Activated naive CD8-positive, alpha-beta T cell treated with anti-CD3 and anti-CD28 coated beads for 36 hours (primary cell): ENCODE results near the gene PANK4. TPM values are rescaled to one million over a fixed set of nuclear protein-coding genes. Genes with fewer than 3 reads are reported as not detected.

Source experiments
- DNase-seq: peaks from one replicate; pipeline ENCODE4 v3.0.0; 2021
- H3K27ac Mint-ChIP-seq: one replicate; pipeline ENCODE4 v1.8.0; 2022; ENCODE audit warnings: mild to moderate bottlenecking, moderate library complexity, mixed read lengths
- H3K27me3 Mint-ChIP-seq: one replicate; pipeline ENCODE4 v1.8.0; 2022; ENCODE audit warnings: mild to moderate bottlenecking, mixed read lengths
- H3K36me3 Mint-ChIP-seq: one replicate; pipeline ENCODE4 v1.8.0; 2021; ENCODE audit warnings: mild to moderate bottlenecking, mixed read lengths
- H3K4me1 Mint-ChIP-seq: one replicate; pipeline ENCODE4 v1.8.0; 2021; ENCODE audit warnings: mixed read lengths
- H3K4me3 Mint-ChIP-seq: one replicate; pipeline ENCODE4 v1.8.0; 2022; ENCODE audit warnings: mild to moderate bottlenecking, moderate library complexity, mixed read lengths
- H3K9me3 Mint-ChIP-seq: one replicate; pipeline ENCODE4 v1.8.0; 2022; ENCODE audit warnings: mixed read lengths
- total RNA-seq, 2 experiments: library from RNA; stranded (reverse); gene quantifications; one replicate each; pipeline ENCODE4 v1.2.3, GENCODE V29; 2021

PANK4 gene
- total RNA-seq, 2 experiments from 2014 or later: 29.8 to 34.3 TPM

- Mint-ChIP-seq H3K27ac (no peak overlapping the region), H3K36me3 (peaks cover 8% of the 10 kb centered on the region), H3K4me3 (no peak overlapping the region), H3K4me1 (peaks cover 11% of the 10 kb centered on the region), H3K9me3 (no peaks in the 10 kb centered on the region), H3K27me3 (no peaks in the 10 kb centered on the region)
- DNase-seq: no peak
These were observed 35.8 kb upstream of the PANK4 start for GRCh38 chr1:2561898-2562895.

GRCh38 chr1:2561446-2561845 is 35.0 kb upstream of the PANK4 start:
- Mint-ChIP-seq H3K36me3 (peaks cover 10% of the 10 kb centered on the region), H3K27ac (no peak overlapping the region), H3K4me1 (peaks cover 13% of the 10 kb centered on the region), H3K9me3 (no peaks in the 10 kb centered on the region), H3K27me3 (no peaks in the 10 kb centered on the region), H3K4me3 (no peak overlapping the region)
- no peak for DNase-seq

- no peak for DNase-seq
- no peaks in the 10 kb centered on the region for H3K27me3 Mint-ChIP-seq
- H3K27ac Mint-ChIP-seq: no peak overlapping the region
- no peaks in the 10 kb centered on the region for H3K9me3 Mint-ChIP-seq
- H3K4me3 Mint-ChIP-seq: no peak overlapping the region
- peaks cover 10% of the 10 kb centered on the region for H3K36me3 Mint-ChIP-seq
- peaks cover 16% of the 10 kb centered on the region for H3K4me1 Mint-ChIP-seq
These were observed 34.1 kb upstream of the PANK4 start for GRCh38 chr1:2560299-2561073.

- no peaks in the 10 kb centered on the region for H3K9me3 Mint-ChIP-seq
- DNase-seq: no peak
- H3K27me3 Mint-ChIP-seq: no peaks in the 10 kb centered on the region
- H3K4me1 Mint-ChIP-seq: peaks cover 21% of the 10 kb centered on the region
- H3K4me3 Mint-ChIP-seq: no peak overlapping the region
- no peak overlapping the region for H3K27ac Mint-ChIP-seq
- peaks cover 10% of the 10 kb centered on the region for H3K36me3 Mint-ChIP-seq
These were observed 33.3 kb upstream of the PANK4 start for GRCh38 chr1:2559509-2560298.

GRCh38 chr1:2558861-2559260 is 32.5 kb upstream of the PANK4 start:
- Mint-ChIP-seq H3K36me3 (peaks cover 10% of the 10 kb centered on the region), H3K27ac (peak overlapping the region; percentile 56), H3K9me3 (no peaks in the 10 kb centered on the region), H3K4me1 (peaks cover 24% of the 10 kb centered on the region), H3K27me3 (no peaks in the 10 kb centered on the region), H3K4me3 (no peak overlapping the region)
- no peak for DNase-seq

- Mint-ChIP-seq H3K36me3 (peaks cover 10% of the 10 kb centered on the region), H3K27ac (peak overlapping the region; percentile 56), H3K4me3 (peak overlapping the region; percentile 96)
These were observed 32.0 kb upstream of the PANK4 start for GRCh38 chr1:2558420-2558819.

GRCh38 chr1:2557482-2558400 is 31.3 kb upstream of the PANK4 start:
- H3K4me3 Mint-ChIP-seq: peak overlapping the region; percentile 96
- DNase-seq: no peak
- peaks cover 10% of the 10 kb centered on the region for H3K36me3 Mint-ChIP-seq
- H3K27ac Mint-ChIP-seq: peak overlapping the region; percentile 99
- no peaks in the 10 kb centered on the region for H3K9me3 Mint-ChIP-seq
- H3K27me3 Mint-ChIP-seq: no peaks in the 10 kb centered on the region
- H3K4me1 Mint-ChIP-seq: peaks cover 22% of the 10 kb centered on the region

More at GRCh38 chr1:2558420-2558819, 32.0 kb upstream of the PANK4 start:
- Mint-ChIP-seq H3K27me3 (no peaks in the 10 kb centered on the region), H3K9me3 (no peaks in the 10 kb centered on the region), H3K4me1 (peaks cover 24% of the 10 kb centered on the region)
- no peak for DNase-seq

- peak overlapping the region; percentile 96 for H3K4me3 Mint-ChIP-seq
- DNase-seq: peak; percentile 52
- peaks cover 10% of the 10 kb centered on the region for H3K36me3 Mint-ChIP-seq
- peaks cover 22% of the 10 kb centered on the region for H3K4me1 Mint-ChIP-seq
- no peaks in the 10 kb centered on the region for H3K9me3 Mint-ChIP-seq
- H3K27ac Mint-ChIP-seq: peak overlapping the region; percentile 99
- no peaks in the 10 kb centered on the region for H3K27me3 Mint-ChIP-seq
These were observed 30.5 kb upstream of the PANK4 start for GRCh38 chr1:2556678-2557481.

GRCh38 chr1:2556277-2556677 is 29.9 kb upstream of the PANK4 start, which contains the start of gene TNFRSF14:
TNFRSF14 (plus strand) TSS chr1:2556371; CDS start chr1:2556665, 294 bp downstream.
- H3K27me3 Mint-ChIP-seq: no peaks in the 10 kb centered on the region
- no peaks in the 10 kb centered on the region for H3K9me3 Mint-ChIP-seq
- peaks cover 22% of the 10 kb centered on the region for H3K4me1 Mint-ChIP-seq
- peak; percentile 82 for DNase-seq
- peak within 1 kb of the TSS; percentile 99 for H3K27ac Mint-ChIP-seq
- H3K36me3 Mint-ChIP-seq: peaks cover 8% of the 10 kb centered on the region
- peak within 1 kb of the TSS; percentile 96 for H3K4me3 Mint-ChIP-seq

GRCh38 chr1:2555634-2556276 is 29.4 kb upstream of the PANK4 start:
- H3K27ac Mint-ChIP-seq: peak overlapping the region; percentile 99
- H3K4me1 Mint-ChIP-seq: peaks cover 24% of the 10 kb centered on the region
- peak; percentile 86 for DNase-seq
- H3K4me3 Mint-ChIP-seq: peak overlapping the region; percentile 96
- no peaks in the 10 kb centered on the region for H3K9me3 Mint-ChIP-seq
- H3K27me3 Mint-ChIP-seq: no peaks in the 10 kb centered on the region
- H3K36me3 Mint-ChIP-seq: peaks cover 7% of the 10 kb centered on the region

GRCh38 chr1:2554621-2555387 is 28.4 kb upstream of the PANK4 start:
- DNase-seq: peak; percentile 70
- Mint-ChIP-seq H3K4me3 (peak overlapping the region; percentile 96), H3K27ac (peak overlapping the region; percentile 99), H3K9me3 (no peaks in the 10 kb centered on the region), H3K4me1 (peaks cover 27% of the 10 kb centered on the region), H3K27me3 (no peaks in the 10 kb centered on the region), H3K36me3 (peaks cover 8% of the 10 kb centered on the region)
